NCI-H2196 treated with DMSO at 0.1 percent for 48 hours (cell line): ENCODE measurements around the gene TEX2.

Experiments used
- DNase-seq: peaks from one replicate; lab custom pipeline; 2025; ENCODE audit not compliant: unreplicated experiment; lab: John Stamatoyannopoulos, UW

TEX2 gene

GRCh38 chr17:64270885-64271284 is 7.8 kb upstream of the TEX2 start:
- no peak for DNase-seq

- DNase-seq, result no peak
These were observed 6.9 kb upstream of the TEX2 start for GRCh38 chr17:64269687-64270649.

GRCh38 chr17:64264891-64265290 is 1.8 kb upstream of the TEX2 start:
- DNase-seq, result no peak

GRCh38 chr17:64262198-64262999 is 661 bp downstream of the TEX2 start:
- DNase-seq, result no peak

GRCh38 chr17:64261417-64262145 is 1.5 kb downstream of the TEX2 start:
- no peak for DNase-seq

GRCh38 chr17:64260886-64261285 is 2.2 kb downstream of the TEX2 start:
- no peak for DNase-seq

- DNase-seq, result no peak
These were observed 3.1 kb downstream of the TEX2 start for GRCh38 chr17:64259922-64260321.

GRCh38 chr17:64259426-64259825 is 3.6 kb downstream of the TEX2 start:
- no peak for DNase-seq

- DNase-seq, result no peak
These were observed 5.9 kb downstream of the TEX2 start for GRCh38 chr17:64256913-64257807.

GRCh38 chr17:64255764-64256163 is 7.3 kb downstream of the TEX2 start:
- DNase-seq, result no peak

- no peak for DNase-seq
These were observed 8.3 kb downstream of the TEX2 start for GRCh38 chr17:64254755-64255154.

- DNase-seq, result no peak
These were observed 9.6 kb downstream of the TEX2 start for GRCh38 chr17:64253470-64253869.

GRCh38 chr17:64252831-64253230 is 10.2 kb downstream of the TEX2 start:
- no peak for DNase-seq

GRCh38 chr17:64250233-64250835 is 12.7 kb downstream of the TEX2 start:
- no peak for DNase-seq

- no peak for DNase-seq
These were observed 15.2 kb downstream of the TEX2 start for GRCh38 chr17:64247836-64248235.

- no peak for DNase-seq
These were observed 17.6 kb downstream of the TEX2 start for GRCh38 chr17:64245218-64246145.

- DNase-seq, result no peak
These were observed 18.9 kb downstream of the TEX2 start for GRCh38 chr17:64244165-64244564.

GRCh38 chr17:64243340-64243739 is 19.7 kb downstream of the TEX2 start:
- no peak for DNase-seq

GRCh38 chr17:64242633-64243032 is 20.4 kb downstream of the TEX2 start:
- no peak for DNase-seq
